Keratinocyte (primary cell): ENCODE measurements around the gene HADHB. TPM values are rescaled to one million over a fixed set of nuclear protein-coding genes. Genes with fewer than 3 reads are reported as not detected.

Source experiments
- DNase-seq: peaks from one replicate; pipeline ENCODE4 v3.0.0-alpha.2; 2011; ENCODE audit warnings: low read depth, missing footprints, low spot score
- FAIRE-seq: peaks from 2 replicates; lab custom pipeline; 2011; peaks lifted over from hg19 to GRCh38; lab: Jason Lieb, UNC
- H2AFZ ChIP-seq: 2 replicates; pipeline ENCODE4 v1.6.0; 2012; ENCODE audit warnings: low read length, control low read depth, inconsistent platforms; ENCODE audit not compliant: control insufficient read depth
- H3K27ac ChIP-seq: 2 replicates; pipeline ENCODE4 v1.5.1; 2011; ENCODE audit warnings: low read length; ENCODE audit not compliant: control insufficient read depth, insufficient read depth
- H3K27me3 ChIP-seq: 3 replicates; pipeline ENCODE4 v1.6.0; 2011; ENCODE audit warnings: low read length; ENCODE audit not compliant: control insufficient read depth, insufficient read depth; ENCODE audit errors: extremely low read depth
- H3K36me3 ChIP-seq, 2 experiments: 2 replicates in 1 of 2; 3 replicates in 1 of 2; pipeline ENCODE4 v1.5.1; 2011; ENCODE audit warnings: low read length in 2 of 2, mild to moderate bottlenecking in 1 of 2; ENCODE audit not compliant: control insufficient read depth in 2 of 2, insufficient read depth in 2 of 2; ENCODE audit errors: extremely low read depth in 1 of 2
- H3K4me1 ChIP-seq: 3 replicates; pipeline ENCODE4 v1.5.1; 2011; ENCODE audit warnings: low read length; ENCODE audit not compliant: control insufficient read depth, insufficient read depth; ENCODE audit errors: extremely low read depth
- H3K4me2 ChIP-seq: 3 replicates; pipeline ENCODE4 v1.6.0; 2011; ENCODE audit warnings: low read depth, low read length; ENCODE audit not compliant: control insufficient read depth, insufficient read depth; ENCODE audit errors: extremely low read depth
- H3K4me3 ChIP-seq, 3 experiments: fragments of 200-600 bp in 1 of 3; sonication (generic) in 1 of 3; 2 replicates in 2 of 3; 3 replicates in 1 of 3; pipeline ENCODE4 v1.5.1; 2011 to 2016; ENCODE audit warnings: low read length in 3 of 3, mild to moderate bottlenecking in 3 of 3, control low read depth in 2 of 3, inconsistent platforms in 1 of 3, low read depth in 1 of 3, mixed read lengths in 1 of 3, mixed run types in 1 of 3, moderate library complexity in 1 of 3; ENCODE audit not compliant: control insufficient read depth in 2 of 3, insufficient read depth in 2 of 3; ENCODE audit errors: extremely low read depth in 1 of 3
- H3K79me2 ChIP-seq: 2 replicates; pipeline ENCODE4 v1.6.0; 2012; ENCODE audit warnings: low read length; ENCODE audit not compliant: control insufficient read depth, insufficient read depth
- H3K9ac ChIP-seq: 3 replicates; pipeline ENCODE4 v1.6.0; 2011; ENCODE audit warnings: low read length; ENCODE audit not compliant: control insufficient read depth, insufficient read depth; ENCODE audit errors: extremely low read depth
- H3K9me1 ChIP-seq: 3 replicates; pipeline ENCODE4 v1.6.0; 2011; ENCODE audit warnings: low read length; ENCODE audit not compliant: control insufficient read depth, insufficient read depth; ENCODE audit errors: extremely low read depth
- H3K9me3 ChIP-seq: 2 replicates; pipeline ENCODE4 v1.5.1; 2012; ENCODE audit warnings: low read depth, low read length; ENCODE audit not compliant: control insufficient read depth
- H4K20me1 ChIP-seq: 3 replicates; pipeline ENCODE4 v1.6.0; 2011; ENCODE audit warnings: low read length; ENCODE audit not compliant: control insufficient read depth, insufficient read depth; ENCODE audit errors: extremely low read depth
- CTCF ChIP-seq, 3 experiments: IDR thresholded peaks in 1 of 3; conservative IDR thresholded peaks in 1 of 3; optimal IDR thresholded peaks in 1 of 3; 2 replicates in 2 of 3; 3 replicates in 1 of 3; pipeline versions ENCODE3 to v1.5.1; 2011; ENCODE audit warnings: low read length in 3 of 3, mild to moderate bottlenecking in 3 of 3, moderate library complexity in 2 of 3, control low read depth in 1 of 3, inconsistent platforms in 1 of 3; ENCODE audit not compliant: insufficient read depth in 2 of 3; ENCODE audit errors: extremely low read depth in 1 of 3
- EZH2 ChIP-seq: IDR thresholded peaks from one replicate; pipeline ENCODE4 v1.6.1; 2012; ENCODE audit warnings: inconsistent platforms, mild to moderate bottlenecking, low read length, moderate library complexity
- dilution Hi-C: fragments of 300-500 bp; cut with MboI; formaldehyde crosslinking; loops from one replicate; pipeline ENCODE4 v1.7.0; 2020; ENCODE audit warnings: low sequenced_read_pairs; ENCODE audit not compliant: extremely low pct_ligation_motif_present
- polyA plus RNA-seq, 5 experiments: library from polyadenylated mRNA; depleted of rRNA in 3 of 5; stranded (reverse) in 3 of 5; stranded (forward) in 1 of 5; unstranded in 1 of 5; fragments of >200 nt; gene quantifications; 1 replicate in 1 of 5; 2 replicates in 3 of 5; 3 replicates in 1 of 5; pipeline versions ENCODE4 v1.2.1 to v1.2.3, GENCODE V29; 2011 to 2012; ENCODE audit warnings: missing spikeins in 2 of 5, low read depth in 1 of 5, low replicate concordance in 1 of 5

HADHB gene
- polyA plus RNA-seq, 1 donor (not counting 4 experiments of a cell fraction or from before 2014, with no cell fraction given) = 109 TPM

DNA sequence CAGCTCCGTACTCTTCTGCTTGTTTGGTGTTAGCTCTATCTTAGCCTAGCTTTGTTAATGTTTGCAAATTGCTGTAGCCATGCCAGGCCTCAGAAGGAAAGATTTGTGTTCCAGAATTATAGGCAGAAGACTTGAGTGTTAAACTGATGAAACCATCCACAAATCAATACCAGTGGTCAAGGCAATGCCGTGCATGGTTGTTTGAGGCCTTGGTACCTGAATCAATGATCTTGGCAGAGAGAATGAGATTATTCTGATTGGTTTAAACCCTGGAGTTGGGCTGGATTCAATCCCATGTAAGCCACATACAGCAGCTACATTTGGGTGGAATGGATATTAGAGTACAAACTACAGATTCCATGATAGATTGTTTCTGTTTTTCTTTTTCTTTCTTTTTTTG lies 4.9 kb downstream of the HADHB start:
- no peak for TF ChIP-seq CTCF (optimal IDR thresholded peaks at IDR 0.05 in 1 of 3, IDR thresholded peaks at IDR 0.05 in 1 of 3, conservative IDR thresholded peaks at IDR 0.05 in 1 of 3; ENCODE audit: extremely low read depth in 1 of 3, insufficient read depth in 2 of 3, low read length in 3 of 3)
- DNase-seq (no peak), FAIRE-seq (no peak)
- H3K36me3 ChIP-seq = peaks cover 0 to 4% of the 10 kb centered on the region in 2 experiments
- H3K4me2 ChIP-seq = no peak overlapping the region
- H2AFZ ChIP-seq = no peak overlapping the region
- peaks cover 85% of the 10 kb centered on the region for H3K79me2 ChIP-seq
- no peaks in the 10 kb centered on the region for H3K9me3 ChIP-seq
- no peaks in the 10 kb centered on the region for H4K20me1 ChIP-seq
- dilution Hi-C loops = no loop called here
- H3K9ac ChIP-seq = no peak overlapping the region
- H3K9me1 ChIP-seq = no peaks in the 10 kb centered on the region
- H3K27ac ChIP-seq = no peak overlapping the region
- peaks cover 15% of the 10 kb centered on the region for H3K4me1 ChIP-seq
- H3K27me3 ChIP-seq = no peaks in the 10 kb centered on the region
- H3K4me3 ChIP-seq = no peak overlapping the region

DNA sequence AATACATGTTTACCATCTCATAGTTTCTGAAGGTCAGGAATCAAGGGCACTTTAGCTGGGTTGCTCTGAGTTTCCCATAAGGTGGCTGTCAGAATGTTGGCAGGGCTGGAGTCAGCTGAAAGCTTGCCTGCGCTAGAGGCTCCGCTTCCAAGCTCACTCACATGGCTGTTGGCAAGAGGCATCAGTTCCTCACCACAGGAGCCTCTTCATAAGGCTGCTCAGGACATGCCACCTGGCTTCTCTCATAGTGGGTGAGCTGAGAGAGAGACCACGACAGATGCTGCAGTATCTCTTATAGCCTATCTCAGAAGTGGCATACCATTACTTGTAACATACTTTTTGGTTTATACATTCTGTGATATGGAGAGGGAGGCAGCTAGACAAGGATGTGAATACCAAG lies 7.2 kb downstream of the HADHB start:
- no peak overlapping the region for H3K27ac ChIP-seq
- H3K4me1 ChIP-seq = peaks cover 8% of the 10 kb centered on the region
- dilution Hi-C loops = no loop called here
- no peak overlapping the region for H3K4me3 ChIP-seq
- no peak overlapping the region for H3K4me2 ChIP-seq
- no peak for FAIRE-seq
- no peaks in the 10 kb centered on the region for H3K27me3 ChIP-seq
- no peaks in the 10 kb centered on the region for H3K9me1 ChIP-seq
- H3K9me3 ChIP-seq = no peaks in the 10 kb centered on the region
- H3K79me2 ChIP-seq = peaks cover 69% of the 10 kb centered on the region
- no peak for DNase-seq
- TF ChIP-seq CTCF (optimal IDR thresholded peaks at IDR 0.05 in 1 of 3, IDR thresholded peaks at IDR 0.05 in 1 of 3, conservative IDR thresholded peaks at IDR 0.05 in 1 of 3; ENCODE audit: extremely low read depth in 1 of 3, insufficient read depth in 2 of 3, low read length in 3 of 3) (no peak), EZH2 (no peak)
- no peak overlapping the region for H2AFZ ChIP-seq
- peaks cover 2 to 9% of the 10 kb centered on the region in 2 experiments for H3K36me3 ChIP-seq
- no peaks in the 10 kb centered on the region for H4K20me1 ChIP-seq
- H3K9ac ChIP-seq = no peak overlapping the region
